GM19238 (cell line): ENCODE results near the gene NSG2.
"Not testable (repeated sequence)": the region's sequence is repeated elsewhere in the genome, so short reads cannot be mapped to it uniquely, and the experiment has no call there.

Source experiments
- DNase-seq: peaks from one replicate; pipeline ENCODE4 v3.0.0; 2011; ENCODE audit warnings: low spot score; ENCODE audit not compliant: insufficient read length

The NSG2 gene

DNA sequence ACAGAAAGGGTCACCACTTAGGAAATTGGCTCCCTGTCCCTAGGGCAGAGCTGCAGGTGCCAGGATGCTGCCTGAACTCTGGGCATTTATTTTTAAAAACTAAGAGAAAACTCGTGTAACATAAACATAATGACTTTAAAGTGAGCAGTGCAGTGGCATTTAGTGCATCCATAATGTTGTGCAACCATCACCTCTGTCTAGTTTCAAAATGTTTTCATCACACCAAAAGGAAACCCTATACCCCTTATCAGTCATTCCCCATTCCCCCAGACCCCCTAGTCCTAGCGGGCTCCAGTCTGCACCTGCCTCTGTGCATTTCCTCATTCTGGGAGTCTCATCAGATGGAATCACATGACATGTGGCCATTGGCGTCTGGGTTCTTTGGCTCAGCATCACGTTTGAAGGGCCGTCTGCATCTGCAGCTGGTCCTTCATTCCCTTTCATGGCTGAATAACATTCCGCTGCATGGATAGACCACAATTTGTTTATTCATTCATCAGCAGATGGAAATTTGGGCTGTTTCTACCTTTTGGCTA is 55.8 kb downstream of the NSG2 start:
- no peak for DNase-seq

DNA sequence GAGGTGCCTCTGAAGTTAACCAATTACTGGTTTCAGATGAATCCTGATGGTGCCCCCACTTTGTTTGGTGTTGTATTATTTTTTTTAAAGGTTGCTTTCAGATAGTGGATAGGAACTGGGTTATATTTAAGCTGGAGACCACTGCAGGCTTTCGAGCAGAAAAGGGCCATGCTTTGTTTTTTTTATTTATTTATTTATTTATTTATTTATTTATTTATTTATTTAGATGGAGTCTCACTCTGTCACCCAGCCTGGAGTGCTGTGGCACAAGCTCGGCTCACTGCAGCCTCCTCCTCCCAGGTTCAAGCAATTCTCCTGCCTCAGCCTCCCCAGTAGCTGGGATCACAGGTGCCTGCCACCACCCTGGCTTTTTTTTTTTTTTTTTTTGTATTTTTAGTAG is 57.1 kb downstream of the NSG2 start:
- DNase-seq = not testable (repeated sequence)

DNA sequence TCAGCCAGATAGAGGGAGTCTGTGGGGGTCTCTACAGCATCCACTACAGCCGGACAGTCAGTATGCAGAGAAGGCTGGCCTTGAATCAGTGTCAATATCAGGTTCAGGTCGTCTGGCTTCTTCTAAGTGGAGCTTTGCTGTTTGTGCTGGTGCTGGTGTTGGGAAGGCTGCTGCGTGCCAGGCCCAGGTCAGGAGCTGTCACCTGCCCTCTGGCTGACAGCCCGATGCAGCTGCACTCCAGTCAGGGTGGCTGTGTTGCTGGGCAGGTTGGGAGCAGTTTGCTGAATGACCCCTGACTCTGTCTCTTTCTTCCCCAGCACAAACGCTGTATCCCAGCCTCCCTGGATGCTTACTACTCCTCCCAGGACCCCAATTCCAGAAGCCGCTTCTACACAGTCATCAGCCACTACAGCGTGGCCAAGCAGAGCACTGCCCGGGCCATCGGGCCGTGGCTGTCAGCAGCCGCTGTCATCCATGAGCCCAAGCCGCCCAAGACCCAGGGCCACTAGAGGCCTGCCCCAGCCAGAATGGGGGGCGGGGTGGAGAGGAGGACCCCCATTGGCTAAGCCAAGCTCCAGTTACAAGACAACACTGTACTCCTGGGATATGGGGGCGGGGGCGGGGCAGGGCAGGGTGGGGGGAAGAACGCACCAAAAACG is 61.6 kb downstream of the NSG2 start:
- DNase-seq = no peak

DNA sequence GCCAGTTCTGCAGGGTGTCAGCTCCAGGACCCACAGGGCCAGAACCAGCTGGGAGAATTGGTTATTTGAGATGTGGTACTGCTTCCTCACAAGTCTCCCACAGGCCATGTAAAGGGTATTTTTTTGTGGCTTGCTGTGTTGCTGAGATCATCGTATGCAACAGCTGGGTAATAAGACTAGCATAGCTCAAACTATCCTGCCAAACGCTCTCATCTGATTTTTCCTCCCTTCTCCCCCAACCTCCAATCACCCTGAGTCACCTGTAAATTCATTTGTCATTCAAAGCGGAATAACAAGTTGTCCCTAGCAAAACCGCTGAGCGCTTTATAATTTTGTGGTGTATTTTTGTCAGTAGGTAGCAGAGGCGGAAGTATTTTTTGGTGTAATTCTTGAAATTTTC is 63.2 kb downstream of the NSG2 start:
- no peak for DNase-seq

DNA sequence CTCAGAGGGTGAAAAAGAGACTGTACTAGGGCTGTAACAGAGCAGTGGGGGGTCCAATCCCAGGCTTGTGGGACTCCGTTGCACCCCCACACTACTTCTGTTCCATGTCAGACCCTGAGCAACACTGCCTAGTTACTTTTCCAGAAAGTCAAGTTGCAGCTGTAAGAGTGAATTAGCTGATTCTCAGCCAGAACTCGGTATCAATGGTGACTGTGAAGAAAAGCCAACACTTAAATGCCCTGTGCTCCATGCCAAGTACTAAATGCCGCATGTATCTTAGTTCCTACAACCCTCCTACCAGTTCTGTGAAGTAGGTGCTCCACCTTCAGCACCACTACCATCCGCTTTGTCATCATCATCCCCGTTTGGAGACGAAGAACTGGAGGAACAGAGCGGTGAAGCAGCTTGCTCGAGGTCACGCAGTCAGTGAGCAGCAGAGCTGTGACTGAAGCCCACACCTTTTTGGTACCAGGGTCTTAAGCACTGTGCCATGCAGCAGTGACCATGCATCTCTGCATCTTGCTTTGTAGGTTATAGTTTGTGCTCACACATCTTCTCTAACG is 64.3 kb downstream of the NSG2 start:
- DNase-seq = no peak

GRCh38 chr5:174110310-174110709 is 64.8 kb downstream of the NSG2 start:
- no peak for DNase-seq

GRCh38 chr5:174111287-174111973 is 65.9 kb downstream of the NSG2 start:
- no peak for DNase-seq

GRCh38 chr5:174115226-174115625 is 69.7 kb downstream of the NSG2 start:
- no peak for DNase-seq

GRCh38 chr5:174118823-174119467 is 73.4 kb downstream of the NSG2 start:
- no peak for DNase-seq

DNA sequence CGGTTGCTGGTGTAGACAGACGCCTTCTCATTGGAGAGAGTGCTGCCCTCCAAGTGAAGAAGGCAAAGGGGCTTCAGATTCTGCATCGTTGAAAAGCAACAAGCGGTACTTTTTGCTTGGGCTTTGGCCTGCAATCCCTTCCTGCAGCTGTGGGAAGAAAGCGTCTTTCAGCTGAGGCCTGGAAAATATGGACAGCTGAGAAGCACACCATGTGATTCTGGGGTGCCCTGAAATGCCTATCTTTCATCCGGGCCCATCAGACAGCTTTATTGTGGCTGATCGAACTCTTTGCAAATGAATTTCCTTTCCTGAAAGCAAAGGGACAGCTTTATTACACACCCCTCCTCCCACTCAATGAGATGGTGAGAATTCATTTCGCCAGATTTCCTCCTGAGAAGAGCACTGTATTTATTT is 74.0 kb downstream of the NSG2 start:
- no peak for DNase-seq

GRCh38 chr5:174120401-174121005 is 75.0 kb downstream of the NSG2 start:
- DNase-seq = no peak

DNA sequence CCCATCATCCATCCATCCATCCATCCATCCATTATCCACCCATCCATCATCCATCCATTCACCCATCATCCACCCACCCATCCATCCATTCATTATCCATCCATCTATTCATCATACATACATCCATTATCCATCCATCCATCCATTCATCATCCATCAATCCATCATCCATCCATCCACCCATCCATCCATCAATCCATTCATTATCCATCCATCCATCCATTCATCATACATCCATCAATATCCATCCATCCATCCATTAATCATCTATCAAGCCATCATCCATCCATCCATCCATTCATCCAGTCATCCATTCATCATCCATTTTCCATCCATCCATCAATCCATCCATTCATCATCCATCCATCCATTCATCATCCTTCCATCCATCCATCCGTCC is 89.0 kb downstream of the NSG2 start:
- no peak for DNase-seq

DNA sequence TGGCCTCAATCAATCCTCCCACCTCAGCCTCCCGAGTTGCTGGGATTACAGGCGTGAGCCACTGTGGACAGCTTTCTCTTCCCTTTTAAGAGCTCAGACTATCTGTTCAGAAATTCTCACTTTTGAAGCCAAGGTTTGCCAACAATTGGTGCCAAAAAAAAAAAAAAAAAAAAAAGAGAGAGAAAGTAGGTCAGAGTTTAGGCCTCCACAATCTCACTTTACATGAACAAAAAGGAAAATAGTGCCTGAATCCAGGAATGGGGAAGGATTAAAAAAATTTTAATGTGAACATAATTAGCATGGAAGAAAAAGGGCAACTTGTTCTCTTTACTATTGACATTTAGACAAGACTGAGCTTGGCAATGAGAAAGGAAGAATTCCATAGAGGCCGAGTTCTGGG is 94.1 kb downstream of the NSG2 start:
- no peak for DNase-seq

DNA sequence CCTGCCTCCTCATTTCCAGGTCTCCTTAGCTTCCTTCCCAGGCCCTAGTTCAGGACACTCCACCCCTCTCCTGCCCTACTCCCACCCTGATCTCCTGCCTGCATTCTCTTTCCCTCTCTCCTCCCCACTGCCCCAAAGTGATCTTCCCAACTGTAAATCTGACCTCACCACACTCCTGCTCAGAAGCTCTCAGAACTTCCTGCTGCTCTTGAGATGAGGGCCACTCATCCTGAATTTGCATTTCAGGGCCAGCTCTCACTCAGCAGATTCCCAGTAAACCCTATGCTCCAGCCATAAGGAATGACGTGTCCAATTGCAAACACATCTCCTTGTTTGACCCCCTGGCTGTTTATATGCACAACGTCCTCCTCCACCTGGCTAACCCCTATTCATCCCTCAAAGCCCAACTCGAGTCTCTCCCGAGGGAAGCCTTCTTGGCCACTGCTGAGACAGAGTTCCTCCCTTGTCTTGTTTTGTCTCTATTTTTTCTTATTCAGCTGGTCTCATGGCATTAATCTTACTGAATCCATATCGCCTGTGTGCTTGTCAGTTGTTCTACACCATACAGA is 95.0 kb downstream of the NSG2 start:
- DNase-seq = no peak

- no peak for DNase-seq
Observed at GRCh38 chr5:174141398-174141797, 95.9 kb downstream of the NSG2 start.

GRCh38 chr5:174145091-174145490 is 99.6 kb downstream of the NSG2 start:
- no peak for DNase-seq

DNA sequence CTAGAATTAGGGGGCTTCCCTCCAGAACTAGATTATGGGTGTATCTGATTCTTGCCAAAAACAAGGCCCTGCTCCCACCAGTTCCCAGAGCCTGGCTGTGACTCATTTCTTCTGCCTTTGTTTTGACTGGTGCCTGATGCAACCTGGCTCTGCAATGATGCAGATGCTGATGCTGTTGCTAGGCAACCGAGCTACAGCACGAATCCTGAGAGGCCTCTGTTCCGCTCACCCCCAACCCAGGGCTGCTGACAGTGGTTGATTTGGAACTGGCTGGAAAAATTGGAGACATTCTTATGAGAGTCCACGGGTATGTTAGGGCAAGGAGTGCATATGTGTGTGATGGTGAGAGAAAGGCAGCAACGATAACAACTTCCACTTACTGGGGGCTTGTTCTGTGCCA is 100.3 kb downstream of the NSG2 start:
- DNase-seq = no peak

DNA sequence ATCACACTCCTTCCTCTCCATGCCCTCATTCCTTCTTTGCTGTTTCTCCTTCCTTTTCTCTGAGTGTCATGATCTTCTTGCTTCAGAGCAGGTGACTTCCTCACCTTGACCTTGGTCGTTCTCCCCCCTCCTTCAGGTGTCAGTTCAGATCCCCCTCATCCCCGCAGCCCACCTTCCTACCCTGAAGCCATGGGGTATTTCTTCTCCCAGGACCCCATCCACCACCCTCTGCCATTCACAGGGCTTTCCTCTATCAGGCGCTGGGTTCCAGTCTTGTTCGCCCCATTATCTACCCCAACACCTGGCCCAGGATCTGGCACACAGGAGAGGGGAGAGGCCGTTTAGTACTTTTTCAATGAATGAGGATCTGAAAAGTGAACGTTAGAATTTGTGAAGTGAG is 101.0 kb downstream of the NSG2 start:
- DNase-seq = no peak

- DNase-seq = not testable (repeated sequence)
Observed at GRCh38 chr5:174147012-174147411, 101.5 kb downstream of the NSG2 start.

DNA sequence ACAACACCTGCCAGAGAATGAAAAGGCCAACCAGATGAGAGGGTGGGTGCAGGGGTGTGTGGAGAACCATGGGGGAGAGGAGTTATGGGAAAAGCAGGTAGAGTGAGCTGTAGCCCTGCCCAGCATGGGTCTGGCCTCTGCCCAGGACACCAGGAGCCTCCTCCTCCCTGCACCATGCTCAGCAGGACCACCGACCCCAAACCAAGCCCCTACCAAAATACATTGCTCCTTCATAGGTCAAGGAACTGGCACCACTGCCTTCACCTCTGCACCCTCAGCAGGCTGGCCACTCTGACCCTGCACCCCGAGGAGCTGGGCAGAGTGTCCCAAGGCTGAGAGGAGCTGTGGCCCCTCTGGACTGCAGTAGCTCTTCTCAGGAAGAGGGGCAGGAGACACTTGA is 102.0 kb downstream of the NSG2 start:
- DNase-seq = no peak

DNA sequence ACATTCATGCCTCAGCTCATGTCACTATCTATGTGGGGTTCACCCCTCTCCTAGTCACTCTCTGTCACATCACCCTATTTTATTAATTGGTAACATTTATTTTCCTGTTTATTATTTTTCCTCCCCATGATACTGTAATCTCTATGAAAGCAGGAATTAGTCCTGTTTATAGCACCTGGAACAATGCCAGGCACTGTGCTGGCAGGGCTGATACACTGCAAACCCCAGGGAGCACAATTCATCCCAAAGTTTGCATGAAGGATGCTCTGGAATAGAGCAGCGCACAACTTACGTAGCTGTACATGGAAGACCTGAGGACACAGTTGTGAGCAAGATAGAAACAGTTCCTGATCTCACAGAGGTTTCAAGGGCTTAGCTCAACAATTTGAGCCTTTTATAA is 103.2 kb downstream of the NSG2 start:
- no peak for DNase-seq
